Neural cell (in vitro differentiated cells): ENCODE results near the gene NFYC. TPM values are rescaled to one million over a fixed set of nuclear protein-coding genes. Genes with fewer than 3 reads are reported as not detected.

ENCODE experiments used
- H2AFZ ChIP-seq: fragments of 200-600, 300-800 bp; sonication (generic), shearing (Covaris generic); 2 replicates; pipeline ENCODE4 v1.6.0; 2014; ENCODE audit warnings: low read depth, mild to moderate bottlenecking, antibody characterized with exemption, low read length, moderate library complexity
- H3F3A ChIP-seq: fragments of 200-600 bp; shearing (Covaris generic); 2 replicates; pipeline ENCODE4 v1.6.1; 2016; ENCODE audit warnings: mild to moderate bottlenecking, moderate library complexity, mixed read lengths, antibody characterized with exemption, low read length; ENCODE audit not compliant: insufficient read depth, poor library complexity, severe bottlenecking
- H3K27ac ChIP-seq: fragments of 200-600, 300-800 bp; sonication (generic), shearing (Covaris generic); 2 replicates; pipeline ENCODE4 v1.5.1; 2014; ENCODE audit warnings: mild to moderate bottlenecking, low read length, moderate library complexity
- H3K27me3 ChIP-seq: fragments of 300-800, 200-600 bp; sonication (generic), shearing (Covaris generic); 2 replicates; pipeline ENCODE4 v1.6.0; 2014; ENCODE audit warnings: mild to moderate bottlenecking, low read depth, low read length, moderate library complexity; ENCODE audit not compliant: insufficient read depth
- H3K36me3 ChIP-seq: fragments of 300-800, 200-600 bp; sonication (generic), shearing (Covaris generic); 2 replicates; pipeline ENCODE4 v1.5.1; 2014; ENCODE audit warnings: mild to moderate bottlenecking, antibody characterized with exemption, low read length, moderate library complexity; ENCODE audit not compliant: insufficient read depth
- H3K4me2 ChIP-seq: fragments of 300-800, 200-600 bp; sonication (generic), shearing (Covaris generic); 2 replicates; pipeline ENCODE4 v1.6.0; 2014; ENCODE audit warnings: mild to moderate bottlenecking, low read length
- H3K4me3 ChIP-seq: fragments of 300-800, 200-600 bp; sonication (generic), shearing (Covaris generic); 2 replicates; pipeline ENCODE4 v1.5.1; 2014; ENCODE audit warnings: mild to moderate bottlenecking, low read length, moderate library complexity
- H3K79me2 ChIP-seq: fragments of 200-600 bp; shearing (Covaris generic); replicated peaks from 2 replicates; pipeline ENCODE4 v1.6.0; 2014; ENCODE audit warnings: mild to moderate bottlenecking, low read length, moderate library complexity; ENCODE audit not compliant: insufficient read depth
- H3K9ac ChIP-seq: fragments of 300-800, 200-600 bp; sonication (generic), shearing (Covaris generic); 2 replicates; pipeline ENCODE4 v1.6.1; 2016; ENCODE audit warnings: mild to moderate bottlenecking, low read length, mixed read lengths
- H3K9me2 ChIP-seq: fragments of 200-600 bp; shearing (Covaris generic); 2 replicates; pipeline ENCODE4 v1.6.1; 2016; ENCODE audit warnings: mild to moderate bottlenecking, low read length, mixed read lengths; ENCODE audit not compliant: insufficient read depth
- H3K9me3 ChIP-seq: fragments of 200-600, 300-800 bp; sonication (generic), shearing (Covaris generic); 2 replicates; pipeline ENCODE4 v1.6.1; 2016; ENCODE audit warnings: mild to moderate bottlenecking, mixed run types, low read length, moderate library complexity, mixed read lengths
- H4K20me1 ChIP-seq: fragments of 200-600 bp; shearing (Covaris generic); 2 replicates; pipeline ENCODE4 v1.6.1; 2016; ENCODE audit warnings: mild to moderate bottlenecking, mixed run types; ENCODE audit not compliant: insufficient read depth
- CTCF ChIP-seq: fragments of 450-650 bp; IDR thresholded peaks from 2 replicates; pipeline ENCODE4 v1.5.1; 2014; ENCODE audit warnings: antibody characterized with exemption, mild to moderate bottlenecking, moderate library complexity; ENCODE audit not compliant: poor library complexity, severe bottlenecking
- EP300 ChIP-seq: fragments of 450-650 bp; conservative IDR thresholded peaks from 2 replicates; pipeline ENCODE4 v1.6.1; 2014; ENCODE audit warnings: antibody characterized with exemption, mild to moderate bottlenecking, moderate library complexity; ENCODE audit not compliant: poor library complexity, severe bottlenecking
- EZH2 ChIP-seq: fragments of 200-600, 300-800 bp; shearing (Covaris generic), sonication (generic); IDR thresholded peaks from 2 replicates; pipeline ENCODE4 v1.6.1; 2014; ENCODE audit warnings: antibody characterized with exemption, low read length, borderline replicate concordance, mild to moderate bottlenecking; ENCODE audit not compliant: insufficient read depth, poor library complexity, severe bottlenecking
- MXI1 ChIP-seq: fragments of 450-650 bp; conservative IDR thresholded peaks from 2 replicates; pipeline ENCODE4 v1.6.1; 2014; ENCODE audit warnings: antibody characterized with exemption, mild to moderate bottlenecking; ENCODE audit not compliant: poor library complexity, severe bottlenecking
- POLR2AphosphoS5 ChIP-seq: IDR thresholded peaks from 2 replicates; pipeline ENCODE4 v1.6.1; 2012
- RAD21 ChIP-seq: fragments of 450-650 bp; conservative IDR thresholded peaks from 2 replicates; pipeline ENCODE4 v1.6.1; 2014; ENCODE audit warnings: antibody characterized with exemption, mild to moderate bottlenecking, moderate library complexity
- REST ChIP-seq: IDR thresholded peaks from 2 replicates; pipeline ENCODE4 v1.6.1; 2012; ENCODE audit warnings: borderline replicate concordance
- SMC3 ChIP-seq: fragments of 450-650 bp; conservative IDR thresholded peaks from 2 replicates; pipeline ENCODE4 v1.6.1; 2014; ENCODE audit warnings: antibody characterized with exemption, mild to moderate bottlenecking, moderate library complexity; ENCODE audit not compliant: poor library complexity
- TAF1 ChIP-seq: IDR thresholded peaks from 2 replicates; pipeline ENCODE4 v1.6.1; 2012; ENCODE audit warnings: low read depth
- polyA plus RNA-seq: library from polyadenylated mRNA; depleted of rRNA; stranded (reverse); fragments of >200 nt; gene quantifications from 2 replicates; pipeline ENCODE4 v1.2.3, GENCODE V29; 2014

Gene NFYC
- polyA plus RNA-seq, 1 donor from 2014 or later = 66.0 TPM

GRCh38 chr1:40810927-40811326 lies 119.4 kb downstream of the NFYC start:
- H3K36me3 ChIP-seq = no peaks in the 10 kb centered on the region
- TF ChIP-seq SMC3 (no peak), POLR2AphosphoS5 (no peak), CTCF (no peak), EZH2 (no peak), REST (no peak), TAF1 (no peak), EP300 (no peak), MXI1 (no peak), RAD21 (no peak)

GRCh38 chr1:40815420-40815819 lies 123.9 kb downstream of the NFYC start:
- Histone ChIP-seq H3K4me3 (no peak overlapping the region), H3K27me3 (peaks cover 12% of the 10 kb centered on the region), H3K9me2 (no peaks in the 10 kb centered on the region), H3K27ac (no peak overlapping the region), H4K20me1 (no peaks in the 10 kb centered on the region), H2AFZ (no peak overlapping the region), H3K79me2 (no peaks in the 10 kb centered on the region), H3F3A (no peaks in the 10 kb centered on the region), H3K9me3 (no peaks in the 10 kb centered on the region), H3K36me3 (no peaks in the 10 kb centered on the region), H3K9ac (no peak overlapping the region), H3K4me2 (no peak overlapping the region)
- no peak for TF ChIP-seq EP300
- TF ChIP-seq POLR2AphosphoS5 = no peak
- no peak for TF ChIP-seq REST
- no peak for TF ChIP-seq EZH2

More at GRCh38 chr1:40810927-40811326, 119.4 kb downstream of the NFYC start:
- Histone ChIP-seq H4K20me1 (no peaks in the 10 kb centered on the region), H3K9ac (no peak overlapping the region), H3K4me2 (no peak overlapping the region), H3K4me3 (no peak overlapping the region), H3K27me3 (no peaks in the 10 kb centered on the region), H3K9me3 (no peaks in the 10 kb centered on the region), H3K9me2 (no peaks in the 10 kb centered on the region), H3K27ac (no peak overlapping the region), H3K79me2 (no peaks in the 10 kb centered on the region), H3F3A (no peaks in the 10 kb centered on the region), H2AFZ (no peak overlapping the region)
